ENCODE results near the gene SRMS. TPM values are rescaled to one million over a fixed set of nuclear protein-coding genes. Genes with fewer than 3 reads are reported as not detected.

SRMS gene, protein sequence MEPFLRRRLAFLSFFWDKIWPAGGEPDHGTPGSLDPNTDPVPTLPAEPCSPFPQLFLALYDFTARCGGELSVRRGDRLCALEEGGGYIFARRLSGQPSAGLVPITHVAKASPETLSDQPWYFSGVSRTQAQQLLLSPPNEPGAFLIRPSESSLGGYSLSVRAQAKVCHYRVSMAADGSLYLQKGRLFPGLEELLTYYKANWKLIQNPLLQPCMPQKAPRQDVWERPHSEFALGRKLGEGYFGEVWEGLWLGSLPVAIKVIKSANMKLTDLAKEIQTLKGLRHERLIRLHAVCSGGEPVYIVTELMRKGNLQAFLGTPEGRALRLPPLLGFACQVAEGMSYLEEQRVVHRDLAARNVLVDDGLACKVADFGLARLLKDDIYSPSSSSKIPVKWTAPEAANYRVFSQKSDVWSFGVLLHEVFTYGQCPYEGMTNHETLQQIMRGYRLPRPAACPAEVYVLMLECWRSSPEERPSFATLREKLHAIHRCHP
- 0.70 and 0.79 TPM in 2 replicates for total RNA-seq (2021)
- long read RNA-seq: 0 reads

DNA sequence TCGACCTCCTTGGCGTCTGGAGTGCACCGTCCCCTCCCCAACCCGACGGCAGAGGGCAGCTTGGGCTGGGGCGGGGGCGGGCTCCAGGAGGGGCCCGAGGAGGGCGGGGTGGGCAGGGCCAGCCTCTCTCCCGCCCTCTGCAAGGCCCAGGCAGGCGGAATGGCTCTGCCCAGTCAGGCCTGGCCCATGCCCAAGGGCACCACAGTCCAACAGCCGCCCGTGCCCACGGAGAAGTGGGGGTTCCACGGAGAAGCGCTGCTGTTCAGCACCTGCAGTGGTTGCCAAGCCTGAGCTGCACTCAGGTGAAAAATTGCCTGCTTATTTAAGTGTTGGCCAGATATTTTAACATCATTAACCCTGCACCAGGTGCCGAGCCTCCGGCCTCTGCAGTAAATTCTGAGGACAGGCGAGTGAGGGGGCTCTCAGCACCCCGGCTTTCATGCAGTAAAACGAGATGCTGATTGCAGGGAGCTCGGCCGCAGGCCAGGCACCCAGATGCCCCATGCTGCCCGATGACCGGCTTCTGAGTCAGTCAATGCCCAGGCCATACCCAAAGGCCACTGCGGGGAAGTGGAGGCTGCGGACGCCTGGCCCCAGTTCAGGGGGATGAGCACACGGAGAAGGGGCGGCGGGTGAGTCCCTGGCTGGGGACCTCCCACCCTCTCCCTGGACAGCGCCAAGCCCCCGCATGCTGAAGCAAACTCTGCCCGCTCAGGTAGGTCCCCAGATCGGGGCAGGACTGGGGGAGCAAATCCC is at the start of gene SRMS:
TSS of gene SRMS (minus strand) at position 25 of the 756 bp plus-strand sequence. CDS start 286 bp downstream, outside the sequence.
- no peak within 1 kb of the TSS for H4K91ac ChIP-seq (ENCODE audit: insufficient read length, low read depth, low read length)
- no peak within 1 kb of the TSS; the same call in 1 of the 2 replicates for H3K14ac ChIP-seq (ENCODE audit: insufficient read depth, low read length)
- Mint-ChIP-seq H3K36me3 (ENCODE audit: insufficient read depth in 1 of 3, low read depth in 3 of 3) (no peaks in the 10 kb centered on the region; a peak in 1 of 7 replicates), H3K4me3 (no peak within 1 kb of the TSS), H3K27ac (no peak within 1 kb of the TSS), H3K27me3 (ENCODE audit: low read depth) (no peaks in the 10 kb centered on the region), H3K4me1 (peaks cover 21 to 40% of the 10 kb centered on the region in 2 experiments), H3K9me3 (no peaks in the 10 kb centered on the region)
- no peak within 1 kb of the TSS for H2BK5ac ChIP-seq (ENCODE audit: insufficient read length, low read length)
- no peak within 1 kb of the TSS for H3K4ac ChIP-seq (ENCODE audit: low read depth, low read length)
- H3K27ac ChIP-seq (ENCODE audit: insufficient read length, low read depth, low read length): no peak within 1 kb of the TSS
- H3K9ac ChIP-seq (ENCODE audit: extremely low read depth, insufficient read length, low read length): no peak within 1 kb of the TSS
- H2AK5ac ChIP-seq (ENCODE audit: insufficient read length, low read length): no peak within 1 kb of the TSS
- H2BK120ac ChIP-seq (ENCODE audit: low read depth, low read length, poor library complexity, severe bottlenecking): no peak within 1 kb of the TSS
- no peak within 1 kb of the TSS for H2BK20ac ChIP-seq (ENCODE audit: low read depth, low read length, poor library complexity, severe bottlenecking)
- H2BK12ac ChIP-seq (ENCODE audit: insufficient read length, low read depth, low read length): no peak within 1 kb of the TSS
- no peak within 1 kb of the TSS for H2BK15ac ChIP-seq (ENCODE audit: low read depth, low read length)
- H3K56ac ChIP-seq (ENCODE audit: insufficient read length, low read depth, low read length): no peak within 1 kb of the TSS
- no peaks in the 10 kb centered on the region; the same call in 1 of the 2 replicates for H3K4me1 ChIP-seq (ENCODE audit: insufficient read depth, low read length)
- H3K27me3 ChIP-seq (ENCODE audit: insufficient read depth, low read length): no peaks in the 10 kb centered on the region
- no peaks in the 10 kb centered on the region for H3K79me1 ChIP-seq (ENCODE audit: insufficient read depth, low read depth, low read length, poor library complexity, severe bottlenecking)
- H3K23me2 ChIP-seq (ENCODE audit: insufficient read length, low read depth, low read length, poor library complexity, severe bottlenecking): peaks cover 4% of the 10 kb centered on the region
- no peak within 1 kb of the TSS for H3K18ac ChIP-seq (ENCODE audit: insufficient read length, low read depth, low read length)
- no peak within 1 kb of the TSS for H4K8ac ChIP-seq (replicated peaks; ENCODE audit: insufficient read length, low read depth, low read length)
- H4K20me1 ChIP-seq (ENCODE audit: control insufficient read depth, insufficient read depth, insufficient read length): peaks cover 3% of the 10 kb centered on the region
- WGBS (ENCODE audit: extremely low coverage, insufficient read length, low lambda C conversion rate): no CpG with 5 or more reads among the region's 35 CpGs
- peak; percentile 73 for DNase-seq
- H3T11ph ChIP-seq (ENCODE audit: low read length): no peak within 1 kb of the TSS
- no peak within 1 kb of the TSS for H4K5ac ChIP-seq (ENCODE audit: insufficient read length, low read depth, low read length)
- no peaks in the 10 kb centered on the region for H3K9me3 ChIP-seq (ENCODE audit: control insufficient read depth, low read depth, low read length)
- no peak within 1 kb of the TSS for H3K23ac ChIP-seq (ENCODE audit: insufficient read length, low read depth, low read length)
- TF ChIP-seq CTCF (conservative IDR thresholded peaks at IDR 0.05): peak; percentile 24; the same call in 1 of the 3 replicates
- no peak within 1 kb of the TSS for H3K4me2 ChIP-seq (ENCODE audit: insufficient read depth, insufficient read length, low read length)
- no peak within 1 kb of the TSS for H2AFZ ChIP-seq (ENCODE audit: low read length)
- no peaks in the 10 kb centered on the region for H3K79me2 ChIP-seq (ENCODE audit: insufficient read depth, low read length)

Data from H9 (cell line).